ENCODE measurements around the gene EPHA4. TPM values are rescaled to one million over a fixed set of nuclear protein-coding genes. Genes with fewer than 3 reads are reported as not detected.

Gene EPHA4
- total RNA-seq, 1 donor from 2014 or later: 31.9 TPM

DNA sequence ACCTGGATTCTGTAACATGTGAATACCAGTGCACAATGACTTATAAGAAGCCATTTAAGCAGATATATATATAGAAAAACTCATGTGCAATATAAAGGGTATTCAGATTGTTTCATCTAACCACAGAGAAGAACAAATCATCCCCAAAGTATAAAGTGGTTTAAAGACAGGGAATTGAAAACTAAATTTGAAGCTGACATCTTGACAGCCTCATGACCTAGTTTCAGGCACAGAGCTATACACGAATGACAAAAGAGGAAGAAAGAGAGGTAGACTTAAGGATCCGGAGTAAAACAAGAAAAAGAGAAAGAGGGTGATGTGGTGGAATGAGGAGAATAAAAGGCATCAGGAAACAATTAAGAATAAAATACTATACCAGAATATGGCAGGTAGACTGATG lies 194.5 kb downstream of the EPHA4 start:
- intact Hi-C loops (cut with DNase I): no loop called here
- Histone ChIP-seq H3K9me3 (no peaks in the 10 kb centered on the region), H3K4me1 (no peaks in the 10 kb centered on the region), H3K27ac (no peak overlapping the region), H3K27me3 (no peaks in the 10 kb centered on the region), H3K36me3 (no peaks in the 10 kb centered on the region), H3K4me3 (no peak overlapping the region)
- DNase-seq: no peak
- no peak for ATAC-seq
- TF ChIP-seq, protein P1, sequence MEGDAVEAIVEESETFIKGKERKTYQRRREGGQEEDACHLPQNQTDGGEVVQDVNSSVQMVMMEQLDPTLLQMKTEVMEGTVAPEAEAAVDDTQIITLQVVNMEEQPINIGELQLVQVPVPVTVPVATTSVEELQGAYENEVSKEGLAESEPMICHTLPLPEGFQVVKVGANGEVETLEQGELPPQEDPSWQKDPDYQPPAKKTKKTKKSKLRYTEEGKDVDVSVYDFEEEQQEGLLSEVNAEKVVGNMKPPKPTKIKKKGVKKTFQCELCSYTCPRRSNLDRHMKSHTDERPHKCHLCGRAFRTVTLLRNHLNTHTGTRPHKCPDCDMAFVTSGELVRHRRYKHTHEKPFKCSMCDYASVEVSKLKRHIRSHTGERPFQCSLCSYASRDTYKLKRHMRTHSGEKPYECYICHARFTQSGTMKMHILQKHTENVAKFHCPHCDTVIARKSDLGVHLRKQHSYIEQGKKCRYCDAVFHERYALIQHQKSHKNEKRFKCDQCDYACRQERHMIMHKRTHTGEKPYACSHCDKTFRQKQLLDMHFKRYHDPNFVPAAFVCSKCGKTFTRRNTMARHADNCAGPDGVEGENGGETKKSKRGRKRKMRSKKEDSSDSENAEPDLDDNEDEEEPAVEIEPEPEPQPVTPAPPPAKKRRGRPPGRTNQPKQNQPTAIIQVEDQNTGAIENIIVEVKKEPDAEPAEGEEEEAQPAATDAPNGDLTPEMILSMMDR (IDR thresholded peaks at IDR 0.05): no peak

GRCh38 chr2:221377066-221377465 lies 195.0 kb downstream of the EPHA4 start:
- no peak overlapping the region for H3K27ac ChIP-seq
- H3K27me3 ChIP-seq: no peaks in the 10 kb centered on the region
- H3K4me1 ChIP-seq: no peaks in the 10 kb centered on the region
- no peak overlapping the region for H3K4me3 ChIP-seq
- ATAC-seq: no peak
- TF ChIP-seq, protein P1 (IDR thresholded peaks at IDR 0.05): no peak
- no peaks in the 10 kb centered on the region for H3K9me3 ChIP-seq
- intact Hi-C loops (cut with DNase I): no loop called here
- DNase-seq: no peak
- no peaks in the 10 kb centered on the region for H3K36me3 ChIP-seq

GRCh38 chr2:221374234-221374633 lies 197.9 kb downstream of the EPHA4 start:
- Histone ChIP-seq H3K36me3 (no peaks in the 10 kb centered on the region), H3K27ac (no peak overlapping the region), H3K27me3 (no peaks in the 10 kb centered on the region), H3K4me1 (no peaks in the 10 kb centered on the region), H3K9me3 (no peaks in the 10 kb centered on the region), H3K4me3 (no peak overlapping the region)
- DNase-seq: no peak
- ATAC-seq: no peak
- TF ChIP-seq, protein P1 (IDR thresholded peaks at IDR 0.05): no peak
- intact Hi-C loops (cut with DNase I): no loop called here

DNA sequence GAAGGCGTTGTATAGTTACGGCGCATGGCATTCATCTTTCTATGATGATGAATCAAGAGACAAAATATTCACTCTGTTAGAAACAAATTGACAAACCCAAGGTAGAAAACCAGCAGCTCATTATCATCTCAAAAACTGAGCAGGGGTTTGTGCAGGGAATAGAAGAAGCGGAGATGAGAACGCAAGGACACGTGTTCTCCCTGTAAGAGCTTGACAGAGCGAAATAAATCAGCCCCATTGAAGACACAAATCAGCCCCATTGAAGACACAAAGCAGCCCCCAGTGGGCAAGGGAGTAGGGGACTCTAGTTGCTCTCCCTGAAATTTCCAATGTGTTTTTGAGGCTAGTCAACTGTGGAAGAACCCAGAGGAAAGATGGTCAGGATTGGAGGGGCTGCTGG lies 199.2 kb downstream of the EPHA4 start:
- no peak overlapping the region for H3K27ac ChIP-seq
- H3K4me3 ChIP-seq: no peak overlapping the region
- intact Hi-C loops (cut with DNase I): no loop called here
- no peaks in the 10 kb centered on the region for H3K4me1 ChIP-seq
- no peak for ATAC-seq
- H3K27me3 ChIP-seq: no peaks in the 10 kb centered on the region
- H3K9me3 ChIP-seq: no peaks in the 10 kb centered on the region
- H3K36me3 ChIP-seq: no peaks in the 10 kb centered on the region
- no peak for DNase-seq
- TF ChIP-seq, protein P1 (IDR thresholded peaks at IDR 0.05): no peak

- intact Hi-C loops (cut with DNase I): no loop called here
Observed at GRCh38 chr2:221372159-221372884, 199.8 kb downstream of the EPHA4 start.

More at GRCh38 chr2:221372159-221372884, 199.8 kb downstream of the EPHA4 start:
- no peak for DNase-seq
- Histone ChIP-seq H3K27ac (no peak overlapping the region), H3K4me3 (no peak overlapping the region), H3K4me1 (no peaks in the 10 kb centered on the region), H3K9me3 (no peaks in the 10 kb centered on the region), H3K27me3 (no peaks in the 10 kb centered on the region), H3K36me3 (no peaks in the 10 kb centered on the region)
- ATAC-seq: no peak
- TF ChIP-seq, protein P1 (IDR thresholded peaks at IDR 0.05): no peak

Data from upper lobe of right lung (tissue), 1 donor.